GM20431 (cell line): ENCODE measurements around the gene PDCD2.
"Not testable (repeated sequence)": the region's sequence is repeated elsewhere in the genome, so short reads cannot be mapped to it uniquely, and the experiment has no call there.

Experiments used
- in situ Hi-C: fragments of 300-500 bp; cut with MseI, MboI; formaldehyde crosslinking; loops from one replicate; pipeline ENCODE4 v1.15.0; 2020; ENCODE audit warnings: low sequenced_read_pairs; ENCODE audit not compliant: unreplicated experiment

Gene PDCD2

DNA sequence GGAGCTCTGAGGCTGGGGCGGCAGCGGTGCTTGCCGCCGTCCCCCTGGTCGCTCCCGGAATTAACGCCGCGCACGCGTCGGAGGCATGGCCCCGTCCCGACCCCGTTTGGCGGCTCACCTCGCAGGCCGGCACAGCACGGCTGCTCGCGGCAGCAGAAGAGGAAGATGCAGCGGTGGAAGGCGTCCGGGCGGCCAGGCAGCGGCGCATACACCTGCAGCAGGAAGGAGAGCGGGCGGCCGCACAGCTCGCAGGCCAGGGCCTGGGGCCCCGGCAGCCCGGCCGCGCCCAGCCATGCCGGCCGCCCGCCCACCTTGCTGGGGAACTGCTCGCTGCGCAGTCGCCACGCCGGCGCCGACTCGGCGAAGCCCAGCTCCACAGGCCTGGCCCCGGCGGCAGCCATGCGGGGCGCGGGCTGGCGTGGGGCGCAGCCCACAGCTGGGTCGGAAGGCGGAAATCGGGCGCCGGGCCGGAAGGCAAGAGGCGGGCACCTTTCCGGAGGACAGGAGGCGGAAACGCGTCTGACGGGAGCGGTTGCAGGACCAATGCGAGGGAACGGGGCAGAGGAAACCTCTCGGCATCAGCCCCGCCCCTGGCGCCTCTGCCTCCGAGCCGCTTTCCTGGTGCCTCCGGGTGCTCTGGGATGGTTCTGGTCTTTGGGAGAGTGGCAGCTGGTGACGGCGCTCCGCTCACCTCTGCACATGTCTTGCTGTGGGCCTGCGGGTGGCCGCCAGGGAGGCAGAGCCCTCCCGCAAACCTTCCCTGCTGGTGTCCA is at the start of gene PDCD2:
Gene PDCD2, minus strand, starts transcription at position 457 of the 773 bp plus-strand sequence. Its CDS starts 56 bp downstream, at position 401.
- in situ Hi-C loops, result no loop called here

DNA sequence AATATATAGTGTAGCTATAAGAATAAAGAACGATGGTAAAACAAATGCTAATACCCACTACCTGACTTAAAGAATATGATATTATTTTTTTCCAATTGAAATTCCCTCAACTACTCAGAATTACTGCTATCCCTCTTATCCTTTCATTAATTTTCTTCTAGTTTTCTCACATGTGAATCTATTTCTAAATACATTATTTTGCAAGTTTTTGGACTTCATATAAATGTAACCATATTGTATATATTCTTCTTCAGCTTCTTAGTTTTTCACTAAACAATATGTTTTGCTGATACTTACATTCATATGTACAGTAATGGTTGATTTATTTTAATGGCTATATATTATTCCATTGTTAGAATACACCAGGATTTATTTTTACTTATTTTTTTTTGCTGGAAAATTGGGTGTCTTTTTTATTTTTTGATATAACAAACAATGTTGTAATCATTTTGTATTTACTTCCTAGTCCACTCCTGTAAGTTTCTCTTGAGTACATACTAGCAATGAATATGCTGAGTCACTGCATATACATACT is 31.6 kb upstream of the PDCD2 start:
- in situ Hi-C loops, result not testable (repeated sequence)

- in situ Hi-C loops, result not testable (repeated sequence)
These were observed 27.9 kb upstream of the PDCD2 start for GRCh38 chr6:170612256-170612804.

DNA sequence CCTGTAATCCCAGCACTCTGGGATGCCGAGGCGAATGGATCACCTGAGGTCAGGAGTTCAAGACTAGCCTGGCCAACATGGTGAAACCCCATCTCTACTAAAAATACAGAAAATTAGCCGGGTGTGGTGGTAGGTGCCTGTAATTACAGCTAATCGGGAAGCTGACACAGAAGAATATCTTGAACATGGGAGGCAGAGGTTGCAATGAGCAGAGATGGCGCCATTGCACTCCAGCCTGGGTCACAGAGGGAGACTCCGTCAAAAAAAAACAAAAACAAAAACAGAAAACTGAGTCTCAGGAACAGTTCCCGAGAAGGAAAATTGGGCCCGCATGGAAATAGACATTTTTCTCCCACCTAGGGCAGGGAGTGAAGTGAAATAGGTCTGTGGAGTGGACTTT is 24.8 kb upstream of the PDCD2 start:
- in situ Hi-C loops, result not testable (repeated sequence)

DNA sequence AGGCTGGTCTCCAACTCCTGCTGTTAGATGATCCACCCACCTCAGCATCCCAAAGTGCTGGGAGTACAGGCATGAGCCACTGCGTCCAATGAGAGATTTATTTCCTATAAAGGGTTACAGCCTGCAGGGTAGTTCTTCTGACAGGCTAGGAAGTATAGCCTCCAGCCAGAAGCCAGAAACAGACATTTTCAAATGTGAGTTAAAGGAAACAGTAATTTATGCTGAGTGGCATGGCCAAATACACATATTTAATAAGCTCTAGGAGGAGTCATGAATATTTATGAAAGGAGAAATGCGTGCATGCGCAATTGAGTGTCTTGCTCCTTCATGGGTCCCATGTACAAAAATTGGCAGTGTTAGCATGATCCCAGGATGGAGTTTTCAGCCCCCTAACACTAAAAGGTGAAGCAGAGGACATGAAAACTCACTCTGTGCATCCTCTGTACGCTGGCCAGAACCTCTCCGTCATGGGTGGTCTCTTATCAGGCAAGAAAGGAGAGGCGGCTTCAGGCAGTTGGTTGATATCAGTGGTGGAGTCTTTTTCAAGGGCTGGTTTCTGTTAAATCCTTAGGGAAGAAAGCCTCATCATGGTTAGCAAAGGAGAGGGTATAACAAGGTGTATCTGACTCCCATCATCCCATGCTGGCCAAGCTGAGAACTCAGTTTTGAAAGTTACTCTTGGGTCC is 21.3 kb upstream of the PDCD2 start:
- in situ Hi-C loops, result no loop called here

DNA sequence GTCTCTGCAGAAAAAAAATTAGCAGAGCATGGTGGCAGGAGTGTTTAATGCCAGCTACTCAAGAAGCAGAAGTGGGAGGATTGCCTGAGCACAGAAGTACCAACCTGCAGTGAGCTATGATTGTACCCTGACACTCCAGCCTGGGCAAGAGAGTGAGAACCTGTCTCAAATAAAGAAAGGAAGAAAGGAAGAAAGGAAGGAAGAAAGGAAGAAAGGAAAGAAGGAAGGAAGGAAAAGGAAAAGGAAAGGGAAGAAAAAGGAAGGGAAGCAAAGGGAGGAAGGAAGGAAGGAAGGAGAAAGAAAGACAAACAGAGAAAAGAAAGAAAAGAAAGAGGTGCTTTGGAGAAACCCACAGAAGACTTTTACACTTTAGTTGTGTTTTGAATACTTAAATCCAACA is 12.8 kb upstream of the PDCD2 start:
- in situ Hi-C loops, result no loop called here

GRCh38 chr6:170596426-170596825 is 12.0 kb upstream of the PDCD2 start:
- in situ Hi-C loops, result no loop called here

- in situ Hi-C loops, result no loop called here
These were observed 6.3 kb upstream of the PDCD2 start for GRCh38 chr6:170590725-170591124.

DNA sequence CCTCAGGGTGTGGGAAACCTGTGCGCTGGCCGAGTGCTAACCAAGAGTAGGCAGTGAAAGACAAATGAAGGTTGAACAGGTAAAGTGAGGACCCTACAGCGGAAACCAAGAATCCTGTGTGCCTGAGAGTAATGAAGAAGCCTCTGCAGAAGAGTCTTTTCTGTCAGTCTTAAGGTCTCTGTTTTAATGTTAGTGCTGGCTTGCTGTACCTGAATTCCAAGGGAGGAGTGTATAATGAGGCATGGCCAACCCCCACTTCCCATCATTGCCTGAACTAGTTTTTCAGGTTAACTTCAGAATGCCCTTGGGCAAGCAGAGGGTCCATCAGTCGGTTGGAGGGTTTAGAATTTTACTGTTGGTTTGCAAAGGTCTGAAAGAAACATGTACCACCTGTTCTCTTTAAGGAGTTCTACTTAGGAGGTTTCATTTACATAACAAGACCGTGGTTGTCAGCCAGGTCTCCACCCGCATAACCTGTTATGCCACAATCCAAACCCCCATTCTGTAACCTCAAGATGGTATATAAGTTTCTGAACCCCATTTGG is 589 bp upstream of the PDCD2 start:
- in situ Hi-C loops, result no loop called here

GRCh38 chr6:170583756-170584180 is 669 bp downstream of the PDCD2 start:
- in situ Hi-C loops, result no loop called here

DNA sequence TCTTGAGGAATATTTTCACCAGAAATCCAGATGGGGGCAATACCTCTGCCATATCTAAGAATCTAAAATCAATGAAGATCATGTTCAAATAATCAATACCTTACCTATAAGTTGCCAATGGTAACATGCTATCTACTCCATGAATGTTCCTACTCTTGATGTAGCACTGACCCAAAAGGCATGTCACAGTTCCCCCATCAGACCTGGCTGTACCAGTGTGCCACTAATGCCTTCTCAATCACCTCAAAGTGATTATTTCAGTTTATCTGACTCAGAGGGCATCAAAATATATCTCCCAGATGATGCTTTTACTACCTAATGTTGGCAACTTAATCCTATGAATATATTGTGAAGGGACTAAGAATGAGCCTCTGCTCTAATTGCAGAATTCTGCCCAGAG is 5.5 kb downstream of the PDCD2 start:
- in situ Hi-C loops, result no loop called here

GRCh38 chr6:170575250-170575649 is 9.2 kb downstream of the PDCD2 start:
- in situ Hi-C loops, result no loop called here

DNA sequence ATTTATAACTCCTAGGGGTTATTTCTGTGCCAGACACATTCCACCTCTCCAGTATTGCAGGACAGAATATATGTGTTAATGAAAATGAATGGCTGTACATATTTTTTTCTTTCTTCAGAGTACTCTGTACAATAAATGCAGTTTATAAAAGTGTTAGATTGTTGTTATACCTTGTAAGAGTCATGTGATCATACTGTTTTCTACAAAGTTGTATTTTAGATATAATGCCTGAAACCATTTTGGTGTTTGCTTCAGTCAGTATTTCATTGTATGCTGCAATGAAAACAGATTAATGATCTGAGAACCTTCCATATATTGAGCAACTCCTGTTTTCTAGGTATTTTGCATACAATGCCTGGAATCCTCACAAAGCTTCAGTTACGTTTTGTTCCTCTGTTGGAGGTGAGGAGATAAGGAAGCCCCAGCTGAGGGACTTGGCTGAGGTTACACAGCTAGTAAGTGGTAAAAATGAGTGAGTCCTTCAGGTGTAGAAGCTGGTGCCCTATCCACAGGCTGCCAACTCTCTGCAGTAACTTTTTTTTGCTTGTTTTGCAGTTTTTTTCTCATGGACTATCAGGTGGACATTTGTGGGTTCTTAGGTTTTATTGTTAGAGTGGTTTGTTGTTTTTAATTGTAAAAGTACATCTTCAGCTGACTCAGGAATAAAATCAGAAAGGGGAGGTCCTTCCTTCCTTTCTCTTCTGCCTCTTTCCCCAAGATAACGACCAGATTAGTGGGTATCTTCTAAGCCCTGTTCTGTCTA is 11.6 kb downstream of the PDCD2 start:
- in situ Hi-C loops, result no loop called here

GRCh38 chr6:170564936-170565530 is 19.4 kb downstream of the PDCD2 start:
- in situ Hi-C loops, result no loop called here

GRCh38 chr6:170561555-170561954 is 22.9 kb downstream of the PDCD2 start:
- in situ Hi-C loops, result no loop called here

GRCh38 chr6:170555305-170555704 is 29.1 kb downstream of the PDCD2 start:
- in situ Hi-C loops, result no loop called here

- in situ Hi-C loops, result no loop called here
These were observed 29.7 kb downstream of the PDCD2 start for GRCh38 chr6:170554796-170555137.

- in situ Hi-C loops, result no loop called here
These were observed 30.2 kb downstream of the PDCD2 start, which contains the start of gene TBP for GRCh38 chr6:170554013-170554795. TSS of gene TBP (plus strand) at chr6:170554369. CDS start at chr6:170557030, 2,661 bp downstream.

- in situ Hi-C loops, result no loop called here
These were observed 30.9 kb downstream of the PDCD2 start for GRCh38 chr6:170553534-170554012.
